Measurements from ENCODE around the gene ATXN7L1.

GRCh38 chr7:105840981-105841749 is 35.2 kb downstream of the ATXN7L1 start:
- TF ChIP-seq TSHZ2 (CRISPR knock-in tag; IDR thresholded peaks at IDR 0.05) (no peak), PATZ1 (CRISPR knock-in tag; IDR thresholded peaks at IDR 0.05; ENCODE audit: borderline replicate concordance) (no peak), ZFP30 (CRISPR knock-in tag; IDR thresholded peaks at IDR 0.05) (no peak), PPARA (CRISPR knock-in tag; IDR thresholded peaks at IDR 0.05; ENCODE audit: borderline replicate concordance) (no peak), TCF4 (CRISPR knock-in tag; IDR thresholded peaks at IDR 0.05; ENCODE audit: borderline replicate concordance) (no peak), RARB (CRISPR knock-in tag; IDR thresholded peaks at IDR 0.05) (no peak), ZFP3 (CRISPR knock-in tag; IDR thresholded peaks at IDR 0.05) (no peak)
